Measurements from ENCODE around the gene PALD1. TPM values are rescaled to one million over a fixed set of nuclear protein-coding genes. Genes with fewer than 3 reads are reported as not detected.

PALD1 gene
- total and polyA plus RNA-seq, 2 experiments from 2014 or later: 11.9 to 58.2 TPM

DNA sequence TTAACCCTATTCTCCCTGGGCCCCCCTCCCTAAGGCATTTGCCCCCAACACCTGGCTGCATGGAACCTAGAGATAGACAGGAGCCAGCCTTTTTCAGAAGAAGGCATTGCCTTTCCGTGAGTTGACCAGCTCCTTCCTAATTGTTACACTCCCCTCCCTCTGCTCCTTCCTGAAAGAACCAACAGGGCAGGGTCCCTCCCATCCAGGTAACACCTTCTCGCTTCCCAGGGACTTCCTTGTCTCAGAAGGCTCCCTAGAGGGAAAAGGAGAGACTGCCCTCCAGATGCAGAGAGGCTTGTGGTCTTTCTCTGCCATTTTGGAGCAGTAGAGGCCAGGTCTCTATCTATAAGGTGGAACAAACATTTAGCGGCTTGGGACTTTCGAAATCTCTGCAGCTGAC lies 31.9 kb downstream of the PALD1 start:
- no peak overlapping the region for H3K4me3 Mint-ChIP-seq
- TF ChIP-seq, protein P1, sequence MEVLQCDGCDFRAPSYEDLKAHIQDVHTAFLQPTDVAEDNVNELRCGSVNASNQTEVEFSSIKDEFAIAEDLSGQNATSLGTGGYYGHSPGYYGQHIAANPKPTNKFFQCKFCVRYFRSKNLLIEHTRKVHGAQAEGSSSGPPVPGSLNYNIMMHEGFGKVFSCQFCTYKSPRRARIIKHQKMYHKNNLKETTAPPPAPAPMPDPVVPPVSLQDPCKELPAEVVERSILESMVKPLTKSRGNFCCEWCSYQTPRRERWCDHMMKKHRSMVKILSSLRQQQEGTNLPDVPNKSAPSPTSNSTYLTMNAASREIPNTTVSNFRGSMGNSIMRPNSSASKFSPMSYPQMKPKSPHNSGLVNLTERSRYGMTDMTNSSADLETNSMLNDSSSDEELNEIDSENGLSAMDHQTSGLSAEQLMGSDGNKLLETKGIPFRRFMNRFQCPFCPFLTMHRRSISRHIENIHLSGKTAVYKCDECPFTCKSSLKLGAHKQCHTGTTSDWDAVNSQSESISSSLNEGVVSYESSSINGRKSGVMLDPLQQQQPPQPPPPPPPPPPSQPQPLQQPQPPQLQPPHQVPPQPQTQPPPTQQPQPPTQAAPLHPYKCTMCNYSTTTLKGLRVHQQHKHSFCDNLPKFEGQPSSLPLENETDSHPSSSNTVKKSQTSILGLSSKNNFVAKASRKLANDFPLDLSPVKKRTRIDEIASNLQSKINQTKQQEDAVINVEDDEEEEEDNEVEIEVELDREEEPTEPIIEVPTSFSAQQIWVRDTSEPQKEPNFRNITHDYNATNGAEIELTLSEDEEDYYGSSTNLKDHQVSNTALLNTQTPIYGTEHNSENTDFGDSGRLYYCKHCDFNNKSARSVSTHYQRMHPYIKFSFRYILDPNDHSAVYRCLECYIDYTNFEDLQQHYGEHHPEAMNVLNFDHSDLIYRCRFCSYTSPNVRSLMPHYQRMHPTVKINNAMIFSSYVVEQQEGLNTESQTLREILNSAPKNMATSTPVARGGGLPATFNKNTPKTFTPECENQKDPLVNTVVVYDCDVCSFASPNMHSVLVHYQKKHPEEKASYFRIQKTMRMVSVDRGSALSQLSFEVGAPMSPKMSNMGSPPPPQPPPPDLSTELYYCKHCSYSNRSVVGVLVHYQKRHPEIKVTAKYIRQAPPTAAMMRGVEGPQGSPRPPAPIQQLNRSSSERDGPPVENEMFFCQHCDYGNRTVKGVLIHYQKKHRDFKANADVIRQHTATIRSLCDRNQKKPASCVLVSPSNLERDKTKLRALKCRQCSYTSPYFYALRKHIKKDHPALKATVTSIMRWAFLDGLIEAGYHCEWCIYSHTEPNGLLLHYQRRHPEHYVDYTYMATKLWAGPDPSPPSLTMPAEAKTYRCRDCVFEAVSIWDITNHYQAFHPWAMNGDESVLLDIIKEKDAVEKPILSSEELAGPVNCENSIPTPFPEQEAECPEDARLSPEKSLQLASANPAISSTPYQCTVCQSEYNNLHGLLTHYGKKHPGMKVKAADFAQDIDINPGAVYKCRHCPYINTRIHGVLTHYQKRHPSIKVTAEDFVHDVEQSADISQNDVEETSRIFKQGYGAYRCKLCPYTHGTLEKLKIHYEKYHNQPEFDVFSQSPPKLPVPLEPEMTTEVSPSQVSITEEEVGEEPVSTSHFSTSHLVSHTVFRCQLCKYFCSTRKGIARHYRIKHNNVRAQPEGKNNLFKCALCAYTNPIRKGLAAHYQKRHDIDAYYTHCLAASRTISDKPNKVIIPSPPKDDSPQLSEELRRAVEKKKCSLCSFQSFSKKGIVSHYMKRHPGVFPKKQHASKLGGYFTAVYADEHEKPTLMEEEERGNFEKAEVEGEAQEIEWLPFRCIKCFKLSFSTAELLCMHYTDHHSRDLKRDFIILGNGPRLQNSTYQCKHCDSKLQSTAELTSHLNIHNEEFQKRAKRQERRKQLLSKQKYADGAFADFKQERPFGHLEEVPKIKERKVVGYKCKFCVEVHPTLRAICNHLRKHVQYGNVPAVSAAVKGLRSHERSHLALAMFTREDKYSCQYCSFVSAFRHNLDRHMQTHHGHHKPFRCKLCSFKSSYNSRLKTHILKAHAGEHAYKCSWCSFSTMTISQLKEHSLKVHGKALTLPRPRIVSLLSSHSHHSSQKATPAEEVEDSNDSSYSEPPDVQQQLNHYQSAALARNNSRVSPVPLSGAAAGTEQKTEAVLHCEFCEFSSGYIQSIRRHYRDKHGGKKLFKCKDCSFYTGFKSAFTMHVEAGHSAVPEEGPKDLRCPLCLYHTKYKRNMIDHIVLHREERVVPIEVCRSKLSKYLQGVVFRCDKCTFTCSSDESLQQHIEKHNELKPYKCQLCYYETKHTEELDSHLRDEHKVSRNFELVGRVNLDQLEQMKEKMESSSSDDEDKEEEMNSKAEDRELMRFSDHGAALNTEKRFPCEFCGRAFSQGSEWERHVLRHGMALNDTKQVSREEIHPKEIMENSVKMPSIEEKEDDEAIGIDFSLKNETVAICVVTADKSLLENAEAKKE (CRISPR knock-in tag; IDR thresholded peaks at IDR 0.05): no peak
- TF ChIP-seq NANOG (IDR thresholded peaks at IDR 0.05; ENCODE audit: borderline replicate concordance): no peak
- no peak for TF ChIP-seq POLR2AphosphoS5 (IDR thresholded peaks at IDR 0.05; ENCODE audit: low read depth)
- TF ChIP-seq CREB1 (CRISPR knock-in tag; IDR thresholded peaks at IDR 0.05; ENCODE audit: low read depth): no peak
- no peak for TF ChIP-seq JUNB (IDR thresholded peaks at IDR 0.05; ENCODE audit: unreplicated experiment)
- TF ChIP-seq, protein P2, sequence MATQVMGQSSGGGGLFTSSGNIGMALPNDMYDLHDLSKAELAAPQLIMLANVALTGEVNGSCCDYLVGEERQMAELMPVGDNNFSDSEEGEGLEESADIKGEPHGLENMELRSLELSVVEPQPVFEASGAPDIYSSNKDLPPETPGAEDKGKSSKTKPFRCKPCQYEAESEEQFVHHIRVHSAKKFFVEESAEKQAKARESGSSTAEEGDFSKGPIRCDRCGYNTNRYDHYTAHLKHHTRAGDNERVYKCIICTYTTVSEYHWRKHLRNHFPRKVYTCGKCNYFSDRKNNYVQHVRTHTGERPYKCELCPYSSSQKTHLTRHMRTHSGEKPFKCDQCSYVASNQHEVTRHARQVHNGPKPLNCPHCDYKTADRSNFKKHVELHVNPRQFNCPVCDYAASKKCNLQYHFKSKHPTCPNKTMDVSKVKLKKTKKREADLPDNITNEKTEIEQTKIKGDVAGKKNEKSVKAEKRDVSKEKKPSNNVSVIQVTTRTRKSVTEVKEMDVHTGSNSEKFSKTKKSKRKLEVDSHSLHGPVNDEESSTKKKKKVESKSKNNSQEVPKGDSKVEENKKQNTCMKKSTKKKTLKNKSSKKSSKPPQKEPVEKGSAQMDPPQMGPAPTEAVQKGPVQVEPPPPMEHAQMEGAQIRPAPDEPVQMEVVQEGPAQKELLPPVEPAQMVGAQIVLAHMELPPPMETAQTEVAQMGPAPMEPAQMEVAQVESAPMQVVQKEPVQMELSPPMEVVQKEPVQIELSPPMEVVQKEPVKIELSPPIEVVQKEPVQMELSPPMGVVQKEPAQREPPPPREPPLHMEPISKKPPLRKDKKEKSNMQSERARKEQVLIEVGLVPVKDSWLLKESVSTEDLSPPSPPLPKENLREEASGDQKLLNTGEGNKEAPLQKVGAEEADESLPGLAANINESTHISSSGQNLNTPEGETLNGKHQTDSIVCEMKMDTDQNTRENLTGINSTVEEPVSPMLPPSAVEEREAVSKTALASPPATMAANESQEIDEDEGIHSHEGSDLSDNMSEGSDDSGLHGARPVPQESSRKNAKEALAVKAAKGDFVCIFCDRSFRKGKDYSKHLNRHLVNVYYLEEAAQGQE (IDR thresholded peaks at IDR 0.05; ENCODE audit: unreplicated experiment): no peak
- TF ChIP-seq, protein P3, sequence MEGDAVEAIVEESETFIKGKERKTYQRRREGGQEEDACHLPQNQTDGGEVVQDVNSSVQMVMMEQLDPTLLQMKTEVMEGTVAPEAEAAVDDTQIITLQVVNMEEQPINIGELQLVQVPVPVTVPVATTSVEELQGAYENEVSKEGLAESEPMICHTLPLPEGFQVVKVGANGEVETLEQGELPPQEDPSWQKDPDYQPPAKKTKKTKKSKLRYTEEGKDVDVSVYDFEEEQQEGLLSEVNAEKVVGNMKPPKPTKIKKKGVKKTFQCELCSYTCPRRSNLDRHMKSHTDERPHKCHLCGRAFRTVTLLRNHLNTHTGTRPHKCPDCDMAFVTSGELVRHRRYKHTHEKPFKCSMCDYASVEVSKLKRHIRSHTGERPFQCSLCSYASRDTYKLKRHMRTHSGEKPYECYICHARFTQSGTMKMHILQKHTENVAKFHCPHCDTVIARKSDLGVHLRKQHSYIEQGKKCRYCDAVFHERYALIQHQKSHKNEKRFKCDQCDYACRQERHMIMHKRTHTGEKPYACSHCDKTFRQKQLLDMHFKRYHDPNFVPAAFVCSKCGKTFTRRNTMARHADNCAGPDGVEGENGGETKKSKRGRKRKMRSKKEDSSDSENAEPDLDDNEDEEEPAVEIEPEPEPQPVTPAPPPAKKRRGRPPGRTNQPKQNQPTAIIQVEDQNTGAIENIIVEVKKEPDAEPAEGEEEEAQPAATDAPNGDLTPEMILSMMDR (conservative IDR thresholded peaks at IDR 0.05; ENCODE audit: low read depth in 2 of 2): no peak
- no peak for TF ChIP-seq ZNF114 (CRISPR knock-in tag; IDR thresholded peaks at IDR 0.05)
- no peak for TF ChIP-seq STAT1 (IDR thresholded peaks at IDR 0.05; ENCODE audit: unreplicated experiment)
- TF ChIP-seq, protein P4, sequence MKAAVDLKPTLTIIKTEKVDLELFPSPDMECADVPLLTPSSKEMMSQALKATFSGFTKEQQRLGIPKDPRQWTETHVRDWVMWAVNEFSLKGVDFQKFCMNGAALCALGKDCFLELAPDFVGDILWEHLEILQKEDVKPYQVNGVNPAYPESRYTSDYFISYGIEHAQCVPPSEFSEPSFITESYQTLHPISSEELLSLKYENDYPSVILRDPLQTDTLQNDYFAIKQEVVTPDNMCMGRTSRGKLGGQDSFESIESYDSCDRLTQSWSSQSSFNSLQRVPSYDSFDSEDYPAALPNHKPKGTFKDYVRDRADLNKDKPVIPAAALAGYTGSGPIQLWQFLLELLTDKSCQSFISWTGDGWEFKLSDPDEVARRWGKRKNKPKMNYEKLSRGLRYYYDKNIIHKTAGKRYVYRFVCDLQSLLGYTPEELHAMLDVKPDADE (IDR thresholded peaks at IDR 0.05): no peak
- TF ChIP-seq ZNF331 (CRISPR knock-in tag; IDR thresholded peaks at IDR 0.05; ENCODE audit: low read depth): no peak
- no peak for TF ChIP-seq EZH2 (IDR thresholded peaks at IDR 0.05; ENCODE audit: low read depth, unreplicated experiment)
- TF ChIP-seq EZH2phosphoT487 (IDR thresholded peaks at IDR 0.05; ENCODE audit: unreplicated experiment): no peak
- H3K4me1 Mint-ChIP-seq: peaks cover 52% of the 10 kb centered on the region

More for the DNA sequence above, 31.9 kb downstream of the PALD1 start:
- Histone ChIP-seq H3K36me3 (ENCODE audit: insufficient read depth) (no peaks in the 10 kb centered on the region), H3K79me2 (replicated peaks; ENCODE audit: insufficient read depth) (peaks cover 6% of the 10 kb centered on the region), H3K4me1 (ENCODE audit: insufficient read depth) (peaks cover 17% of the 10 kb centered on the region), H3K27me3 (ENCODE audit: insufficient read depth) (no peaks in the 10 kb centered on the region), H3K4me3 (no peak overlapping the region), H3K9me2 (ENCODE audit: insufficient read depth) (no peaks in the 10 kb centered on the region), H2AFZ (no peak overlapping the region), H4K20me1 (replicated peaks; ENCODE audit: insufficient read depth) (no peaks in the 10 kb centered on the region; the same call in 1 of the 2 replicates), H3K4me2 (no peak overlapping the region), H3F3A (replicated peaks; ENCODE audit: low read depth) (0 out of 2 replicates have a peak, but pooled peaks cover 9% of the 10 kb centered on the region), H3K27ac (ENCODE audit: low read depth) (0 out of 2 replicates have a peak overlapping the region, but pooled peaks have one; percentile 50)
- no peak for DNase-seq (ENCODE audit: low spot score)
- H3K27ac Mint-ChIP-seq: no peak overlapping the region
- no peaks in the 10 kb centered on the region for H3K36me3 Mint-ChIP-seq (ENCODE audit: low read depth)
- no peak for ATAC-seq
- peaks cover 20% of the 10 kb centered on the region for H3K27me3 Mint-ChIP-seq (ENCODE audit: insufficient read depth, low read depth, poor library complexity)
- H3K9me3 Mint-ChIP-seq: no peaks in the 10 kb centered on the region
